Loucy (cell line): Measurements from ENCODE around the gene ARID1B.

Experiments used
- H2AFZ ChIP-seq: fragments of 200-600 bp; sonication (generic); 2 replicates; pipeline ENCODE4 v1.6.0; 2016; ENCODE audit warnings: antibody characterized with exemption, mild to moderate bottlenecking, low read length, moderate library complexity
- H3F3A ChIP-seq: fragments of 200-600 bp; 2 replicates; pipeline ENCODE4 v1.6.0; 2016; ENCODE audit warnings: antibody characterized with exemption, low read depth, mild to moderate bottlenecking
- H3K27me3 ChIP-seq: fragments of 200-600 bp; sonication (generic); 2 replicates; pipeline ENCODE4 v1.6.1; 2014; ENCODE audit warnings: low read length, mild to moderate bottlenecking; ENCODE audit not compliant: insufficient read depth, poor library complexity, severe bottlenecking
- H3K36me3 ChIP-seq: fragments of 200-600 bp; sonication (generic); 2 replicates; pipeline ENCODE4 v1.6.1; 2016; ENCODE audit warnings: low read length; ENCODE audit not compliant: insufficient read depth
- H3K4me1 ChIP-seq: fragments of 200-600 bp; sonication (generic); 2 replicates; pipeline ENCODE4 v1.5.1; 2014; ENCODE audit warnings: low read length, mild to moderate bottlenecking; ENCODE audit not compliant: insufficient read depth, poor library complexity, severe bottlenecking
- H3K4me2 ChIP-seq: fragments of 200-600 bp; sonication (generic); 2 replicates; pipeline ENCODE4 v1.6.0; 2014; ENCODE audit warnings: antibody characterized with exemption, low read length, low read depth, mild to moderate bottlenecking; ENCODE audit not compliant: poor library complexity, severe bottlenecking
- H3K4me3 ChIP-seq: fragments of 200-600 bp; sonication (generic); 2 replicates; pipeline ENCODE4 v1.5.1; 2014; ENCODE audit warnings: low read length, mild to moderate bottlenecking, mixed read lengths; ENCODE audit not compliant: poor library complexity, severe bottlenecking
- H3K79me2 ChIP-seq: fragments of 200-600 bp; sonication (generic); 2 replicates; pipeline ENCODE4 v1.6.1; 2014; ENCODE audit warnings: low read length; ENCODE audit not compliant: insufficient read depth
- H3K9ac ChIP-seq: fragments of 200-600 bp; sonication (generic); 2 replicates; pipeline ENCODE4 v1.6.0; 2014; ENCODE audit warnings: mild to moderate bottlenecking, low read depth, low read length, moderate library complexity; ENCODE audit not compliant: poor library complexity, severe bottlenecking
- H3K9me2 ChIP-seq: fragments of 200-600 bp; sonication (generic); replicated peaks from 2 replicates; pipeline ENCODE4 v1.6.1; 2016; ENCODE audit warnings: low read depth, low read length, mixed read lengths
- H3K9me3 ChIP-seq: fragments of 200-600 bp; sonication (generic); 2 replicates; pipeline ENCODE4 v1.6.1; 2014; ENCODE audit warnings: mild to moderate bottlenecking, antibody characterized with exemption, low read length, low read depth; ENCODE audit not compliant: insufficient read depth
- H4K20me1 ChIP-seq: fragments of 200-600 bp; sonication (generic); 2 replicates; pipeline ENCODE4 v1.6.0; 2014; ENCODE audit warnings: antibody characterized with exemption, low read length, mild to moderate bottlenecking; ENCODE audit not compliant: insufficient read depth, poor library complexity, severe bottlenecking
- EZH2phosphoT487 ChIP-seq: fragments of 200-600 bp; IDR thresholded peaks from 2 replicates; pipeline ENCODE4 v1.6.1; 2018; ENCODE audit warnings: antibody characterized with exemption, mild to moderate bottlenecking, moderate library complexity, borderline replicate concordance
- TF ChIP-seq, protein P1 (sequence below): fragments of 200-600 bp; sonication (generic); conservative IDR thresholded peaks from 2 replicates; pipeline ENCODE4 v1.5.1; 2014; ENCODE audit warnings: mild to moderate bottlenecking, antibody characterized with exemption, low read length

ARID1B gene

DNA sequence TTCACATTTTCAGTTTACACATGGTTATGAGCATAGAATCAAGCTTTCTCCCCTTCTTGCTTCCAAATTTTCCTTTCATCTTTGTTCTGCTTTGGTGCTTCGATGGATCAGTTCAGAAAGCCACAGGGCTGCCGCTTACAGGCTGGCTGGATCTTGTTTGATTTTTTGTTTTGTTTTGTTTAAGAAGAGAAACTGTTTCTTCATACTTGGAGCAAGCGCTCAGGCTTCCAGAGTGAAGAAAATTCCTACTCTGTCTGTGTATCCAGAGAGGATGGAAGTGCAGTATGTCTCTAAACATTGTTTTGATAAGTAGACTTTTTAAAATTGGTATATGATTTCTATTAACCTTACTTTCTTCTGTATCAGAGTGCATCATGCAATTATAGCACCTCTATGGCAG is 66.9 kb downstream of the ARID1B start:
- Histone ChIP-seq H3K9me3 (no peaks in the 10 kb centered on the region), H3F3A (no peaks in the 10 kb centered on the region), H4K20me1 (peaks cover 94% of the 10 kb centered on the region), H2AFZ (no peak overlapping the region), H3K9me2 (no peaks in the 10 kb centered on the region), H3K4me2 (no peak overlapping the region), H3K79me2 (peaks cover 100% of the 10 kb centered on the region), H3K9ac (no peak overlapping the region), H3K36me3 (peaks cover 4% of the 10 kb centered on the region; the same call in 1 of the 2 replicates), H3K4me3 (no peak overlapping the region), H3K27me3 (no peaks in the 10 kb centered on the region), H3K4me1 (peaks cover 54% of the 10 kb centered on the region)
- TF ChIP-seq, protein P1, sequence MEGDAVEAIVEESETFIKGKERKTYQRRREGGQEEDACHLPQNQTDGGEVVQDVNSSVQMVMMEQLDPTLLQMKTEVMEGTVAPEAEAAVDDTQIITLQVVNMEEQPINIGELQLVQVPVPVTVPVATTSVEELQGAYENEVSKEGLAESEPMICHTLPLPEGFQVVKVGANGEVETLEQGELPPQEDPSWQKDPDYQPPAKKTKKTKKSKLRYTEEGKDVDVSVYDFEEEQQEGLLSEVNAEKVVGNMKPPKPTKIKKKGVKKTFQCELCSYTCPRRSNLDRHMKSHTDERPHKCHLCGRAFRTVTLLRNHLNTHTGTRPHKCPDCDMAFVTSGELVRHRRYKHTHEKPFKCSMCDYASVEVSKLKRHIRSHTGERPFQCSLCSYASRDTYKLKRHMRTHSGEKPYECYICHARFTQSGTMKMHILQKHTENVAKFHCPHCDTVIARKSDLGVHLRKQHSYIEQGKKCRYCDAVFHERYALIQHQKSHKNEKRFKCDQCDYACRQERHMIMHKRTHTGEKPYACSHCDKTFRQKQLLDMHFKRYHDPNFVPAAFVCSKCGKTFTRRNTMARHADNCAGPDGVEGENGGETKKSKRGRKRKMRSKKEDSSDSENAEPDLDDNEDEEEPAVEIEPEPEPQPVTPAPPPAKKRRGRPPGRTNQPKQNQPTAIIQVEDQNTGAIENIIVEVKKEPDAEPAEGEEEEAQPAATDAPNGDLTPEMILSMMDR = no peak
- TF ChIP-seq EZH2phosphoT487 = no peak

DNA sequence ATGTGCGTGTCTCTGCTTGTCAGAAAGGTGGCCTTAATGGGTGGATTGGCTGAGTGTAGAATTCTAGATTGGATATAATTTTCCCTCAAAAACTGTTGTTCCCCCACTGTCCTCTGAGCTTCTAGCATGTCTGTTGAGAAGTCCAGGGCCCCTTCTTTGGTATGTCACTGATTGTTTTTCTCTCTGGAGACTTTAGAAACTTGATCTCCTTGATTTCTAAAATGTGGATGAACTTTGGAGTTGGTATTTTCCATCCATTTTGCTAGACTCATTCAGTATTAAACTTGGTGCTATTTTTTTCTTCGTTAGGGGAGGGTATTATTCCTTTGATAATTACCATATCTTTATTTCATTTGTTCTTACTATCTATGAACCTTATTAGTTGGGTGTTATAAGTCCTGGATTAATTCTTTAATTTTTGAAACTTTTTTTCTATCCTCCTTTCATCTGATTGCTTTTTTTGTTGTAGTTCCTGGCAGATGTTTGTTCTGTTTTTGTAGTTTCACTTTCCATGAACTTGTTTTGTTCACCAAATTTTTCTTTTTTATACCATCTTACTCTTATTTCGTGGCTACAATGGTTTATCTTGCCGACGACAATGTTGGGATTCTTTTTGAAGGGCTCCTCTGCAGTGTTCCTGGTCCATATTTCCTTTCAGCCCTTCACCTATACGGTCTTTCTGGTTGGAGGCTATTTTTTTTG is 68.4 kb downstream of the ARID1B start:
- Histone ChIP-seq H3K9me2 (no peaks in the 10 kb centered on the region), H3K9ac (no peak overlapping the region), H3K36me3 (peaks cover 4% of the 10 kb centered on the region; the same call in 1 of the 2 replicates), H3K79me2 (peaks cover 100% of the 10 kb centered on the region), H3K9me3 (no peaks in the 10 kb centered on the region), H3K4me3 (no peak overlapping the region), H3K4me2 (no peak overlapping the region), H3K4me1 (peaks cover 49% of the 10 kb centered on the region), H2AFZ (no peak overlapping the region), H3F3A (no peaks in the 10 kb centered on the region), H4K20me1 (peaks cover 96% of the 10 kb centered on the region), H3K27me3 (no peaks in the 10 kb centered on the region)
- TF ChIP-seq, protein P1 = no peak
- no peak for TF ChIP-seq EZH2phosphoT487

DNA sequence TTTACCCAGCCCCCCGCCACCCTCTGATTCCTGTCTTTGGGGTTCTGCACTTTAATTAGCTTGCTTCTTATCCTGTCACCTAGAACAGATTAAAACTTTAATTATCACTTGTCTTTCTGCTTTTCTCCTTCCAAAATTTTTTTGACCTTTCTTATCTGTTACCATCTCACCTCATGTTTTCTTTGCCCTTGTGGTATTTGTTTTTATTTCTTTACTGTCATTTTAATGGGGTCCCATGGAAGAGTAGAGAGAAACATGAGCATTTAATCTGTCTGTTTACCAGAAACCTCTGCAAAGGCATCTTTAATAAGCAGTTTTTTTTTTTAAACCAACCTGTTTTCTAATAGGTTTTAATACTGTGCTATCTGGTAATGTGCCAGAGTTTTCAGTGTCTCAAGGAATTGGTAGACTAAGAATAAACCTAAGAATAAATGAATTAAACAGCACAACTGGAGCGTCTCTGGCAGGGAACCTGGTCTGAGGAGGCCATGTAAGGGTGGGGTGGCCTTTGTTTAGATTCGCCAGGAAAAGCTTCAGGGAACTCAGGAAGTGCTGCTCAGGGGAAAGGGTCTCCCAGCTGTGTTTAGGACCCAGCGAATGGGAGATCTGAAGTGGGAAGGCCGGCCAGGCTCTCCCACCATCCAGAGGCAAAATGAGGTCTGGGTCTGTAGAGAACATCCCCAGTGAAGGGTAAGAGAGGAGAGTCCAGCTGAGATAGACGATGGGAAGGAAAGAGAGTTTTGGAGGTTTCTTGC is 69.8 kb downstream of the ARID1B start:
- H4K20me1 ChIP-seq = peaks cover 96% of the 10 kb centered on the region
- H3K4me2 ChIP-seq = no peak overlapping the region

More for the DNA sequence above, 69.8 kb downstream of the ARID1B start:
- no peaks in the 10 kb centered on the region for H3K9me2 ChIP-seq
- peaks cover 4% of the 10 kb centered on the region; the same call in 1 of the 2 replicates for H3K36me3 ChIP-seq
- no peaks in the 10 kb centered on the region for H3F3A ChIP-seq
- H3K9ac ChIP-seq = no peak overlapping the region
- TF ChIP-seq, protein P1 = no peak
- TF ChIP-seq EZH2phosphoT487 = no peak
- no peaks in the 10 kb centered on the region for H3K9me3 ChIP-seq
- peaks cover 44% of the 10 kb centered on the region for H3K4me1 ChIP-seq
- H3K79me2 ChIP-seq = peaks cover 100% of the 10 kb centered on the region
- H3K4me3 ChIP-seq = no peak overlapping the region
- no peak overlapping the region for H2AFZ ChIP-seq
- no peaks in the 10 kb centered on the region for H3K27me3 ChIP-seq
